Transverse colon (tissue), 4 donors: Measurements from ENCODE around the gene PRKAG3. TPM values are rescaled to one million over a fixed set of nuclear protein-coding genes. Genes with fewer than 3 reads are reported as not detected.
"Not testable (repeated sequence)": the region's sequence is repeated elsewhere in the genome, so short reads cannot be mapped to it uniquely, and the experiment has no call there.

Source experiments
- DNase-seq: peaks from one replicate; pipeline ENCODE4 v3.0.0-alpha.2; 2019
- H3K27ac ChIP-seq, 4 donors: fragments of 200-600 bp; sonication (generic); 2 replicates each; pipeline ENCODE4 v1.5.1; 2016 to 2018; ENCODE audit warnings: inconsistent platforms in 4 of 4
- H3K27me3 ChIP-seq: fragments of 200-600 bp; sonication (generic); 2 replicates; pipeline ENCODE4 v1.5.1; 2017; ENCODE audit warnings: inconsistent platforms
- H3K36me3 ChIP-seq, 4 donors: fragments of 200-600 bp; sonication (generic); 2 replicates each; pipeline ENCODE4 v1.5.1; 2017 to 2019; ENCODE audit warnings: inconsistent platforms in 4 of 4
- H3K4me1 ChIP-seq, 4 donors: fragments of 200-600 bp; sonication (generic); 2 replicates each; pipeline ENCODE4 v1.5.1; 2017 to 2020; ENCODE audit warnings: inconsistent platforms in 4 of 4
- H3K4me3 ChIP-seq, 4 donors: fragments of 200-600 bp; sonication (generic); 1 replicate in 1 of 4; 2 replicates in 3 of 4; pipeline versions ENCODE4 v1.5.1 to v1.6.1; 2017 to 2019; ENCODE audit warnings: inconsistent platforms in 4 of 4
- H3K9me3 ChIP-seq, 2 donors: fragments of 200-600 bp; sonication (generic); 2 replicates each; pipeline ENCODE4 v1.5.1; 2017 to 2019; ENCODE audit warnings: inconsistent platforms in 2 of 2
- CTCF ChIP-seq, 5 experiments: fragments of 200-600 bp in 3 of 5; fragments of 450-650 bp in 2 of 5; sonication (generic) in 3 of 5; IDR thresholded peaks; 1 replicate in 2 of 5; 2 replicates in 3 of 5; pipeline ENCODE4 v1.5.1; 2016 to 2017; ENCODE audit warnings: antibody characterized with exemption in 5 of 5, inconsistent platforms in 3 of 5, mild to moderate bottlenecking in 2 of 5, moderate library complexity in 1 of 5
- EP300 ChIP-seq: sonication (generic); formaldehyde crosslinking; IDR thresholded peaks from one replicate; pipeline ENCODE4 v1.6.1; 2017; ENCODE audit warnings: antibody characterized with exemption, low read depth
- POLR2A ChIP-seq: fragments of 450-650 bp; IDR thresholded peaks from one replicate; pipeline ENCODE4 v1.6.1; 2016; ENCODE audit warnings: antibody characterized with exemption, mild to moderate bottlenecking, moderate library complexity
- POLR2AphosphoS5 ChIP-seq, 3 donors: sonication (generic); formaldehyde crosslinking; IDR thresholded peaks; one replicate each; pipeline ENCODE4 v1.6.1; 2016; ENCODE audit warnings: antibody characterized with exemption in 3 of 3
- WGBS, 2 donors: methylation state at CpG; one replicate each; pipeline ENCODE4 v1.1.5; 2018; ENCODE audit warnings: low coverage in 1 of 2; 5-methylcytosine and 5-hydroxymethylcytosine counted together
- in situ Hi-C, 4 donors: fragments of 200-750 bp; cut with MboI; loops; one replicate each; pipeline versions ENCODE4 v1.15.0 to v1.15.1; 2017; ENCODE audit warnings: low sequenced_read_pairs in 3 of 4, low pct_ligation_motif_present in 1 of 4, low pct_unique_long_range_greater_than_20kb in 1 of 4
- intact Hi-C: fragments of 100-400 bp; cut with DNase I; formaldehyde crosslinking; loops from one replicate; pipeline ENCODE4 v1.15.1; 2023; ENCODE audit warnings: low total_unique reads
- total RNA-seq, 4 donors: library from RNA; depleted of rRNA; stranded (reverse); fragments of >200 nt; gene quantifications; one replicate each; pipeline ENCODE4 v1.1.0, GENCODE V29; 2016

Gene PRKAG3
- total RNA-seq, 4 donors from 2014 or later: not detected

DNA sequence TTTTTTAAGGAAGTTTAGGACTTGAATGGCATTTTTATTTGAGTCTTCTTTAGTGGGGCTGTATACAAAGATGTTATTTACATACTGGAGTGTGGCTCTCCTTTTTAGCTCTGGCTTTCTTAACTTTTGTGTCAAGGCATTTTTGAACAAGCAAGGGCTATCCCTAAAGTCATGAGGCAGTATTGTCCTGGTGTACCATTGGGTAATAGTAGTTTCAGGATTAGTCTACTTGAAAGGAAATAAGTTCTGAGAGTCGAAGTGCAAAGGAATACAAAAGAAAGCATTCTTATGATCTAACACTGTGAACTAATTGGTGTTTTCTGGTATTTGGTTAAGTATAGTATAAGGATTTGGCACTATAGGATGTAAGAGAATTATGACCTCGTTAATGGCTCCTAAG lies 51.6 kb downstream of the PRKAG3 start:
- 74 to 89% methylated on average over 2 of the region's 2 CpGs for WGBS, 2 donors
- Histone ChIP-seq H3K9me3 (peaks cover 0 to 7% of the 10 kb centered on the region in 2 donors), H3K4me3 (no peak overlapping the region), H3K27ac (no peak overlapping the region), H3K36me3 (no peaks in the 10 kb centered on the region), H3K4me1 (peaks cover 10 to 32% (median 18%) of the 10 kb centered on the region in 4 donors), H3K27me3 (no peaks in the 10 kb centered on the region)
- no peak for DNase-seq
- intact Hi-C loops: no loop called here
- in situ Hi-C loops: no loop called here
- TF ChIP-seq POLR2AphosphoS5 (IDR thresholded peaks at IDR 0.05) (no peak), POLR2A (no peak), EP300 (no peak), CTCF (IDR thresholded peaks at IDR 0.05) (no peak)

GRCh38 chr2:218777276-218777990 lies 54.2 kb downstream of the PRKAG3 start:
- no peak for TF ChIP-seq EP300
- no peak for TF ChIP-seq CTCF (IDR thresholded peaks at IDR 0.05)
- no peak for TF ChIP-seq POLR2A
- TF ChIP-seq POLR2AphosphoS5 (IDR thresholded peaks at IDR 0.05): no peak
- Histone ChIP-seq H3K9me3 (peaks cover 0 to 7% of the 10 kb centered on the region in 2 donors), H3K4me1 (peaks cover 3 to 11% (median 8%) of the 10 kb centered on the region in 4 donors), H3K36me3 (no peaks in the 10 kb centered on the region), H3K27me3 (no peaks in the 10 kb centered on the region), H3K4me3 (no peak overlapping the region), H3K27ac (no peak overlapping the region)
- 94% methylated on average over 8 to 9 of the region's 9 CpGs for WGBS, 2 donors
- in situ Hi-C loops (no loop called here), intact Hi-C loops (no loop called here)
- DNase-seq: no peak

DNA sequence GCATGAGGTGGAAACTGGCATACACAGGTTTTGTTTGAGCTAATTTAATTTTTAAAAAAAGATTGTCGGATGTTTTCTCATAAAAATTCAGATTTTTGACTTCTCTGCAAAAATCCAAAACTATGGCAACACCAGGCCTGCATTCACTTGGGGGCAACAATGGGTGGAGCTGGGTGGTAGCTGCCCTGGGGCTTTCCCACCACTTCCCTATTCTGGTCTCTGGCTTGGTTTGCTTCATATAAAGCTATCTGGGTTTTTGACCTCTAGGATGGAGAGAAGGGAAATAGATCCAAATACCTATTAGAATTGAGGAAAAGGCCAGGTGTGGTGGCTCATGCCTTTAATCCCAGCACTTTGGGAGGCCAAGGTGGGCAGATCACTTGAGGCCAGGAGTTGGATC lies 55.1 kb downstream of the PRKAG3 start:
- TF ChIP-seq POLR2A: no peak
- TF ChIP-seq CTCF (IDR thresholded peaks at IDR 0.05): no peak
- no peak for TF ChIP-seq EP300
- no peak for TF ChIP-seq POLR2AphosphoS5 (IDR thresholded peaks at IDR 0.05)
- in situ Hi-C loops (no loop called here), intact Hi-C loops (no loop called here)
- Histone ChIP-seq H3K4me1 (peaks cover 3 to 10% (median 7%) of the 10 kb centered on the region in 4 donors), H3K27me3 (no peaks in the 10 kb centered on the region), H3K4me3 (no peak overlapping the region), H3K27ac (no peak overlapping the region), H3K9me3 (peaks cover 0 to 7% of the 10 kb centered on the region in 2 donors), H3K36me3 (no peaks in the 10 kb centered on the region)
- DNase-seq: no peak
- 93 to 94% methylated on average over 1 of the region's 1 CpG for WGBS, 2 donors

GRCh38 chr2:218773881-218774280 lies 57.7 kb downstream of the PRKAG3 start:
- TF ChIP-seq CTCF (IDR thresholded peaks at IDR 0.05) (no peak), EP300 (no peak), POLR2A (no peak), POLR2AphosphoS5 (IDR thresholded peaks at IDR 0.05) (no peak)
- Histone ChIP-seq H3K4me3 (no peak overlapping the region), H3K36me3 (no peaks in the 10 kb centered on the region), H3K4me1 (no peaks in the 10 kb centered on the region), H3K27ac (no peak overlapping the region), H3K9me3 (peaks cover 0 to 7% of the 10 kb centered on the region in 2 donors), H3K27me3 (no peaks in the 10 kb centered on the region)
- DNase-seq: no peak
- in situ Hi-C loops: no loop called here
- intact Hi-C loops: no loop called here
- 92 to 96% methylated on average over 2 of the region's 2 CpGs for WGBS, 2 donors

DNA sequence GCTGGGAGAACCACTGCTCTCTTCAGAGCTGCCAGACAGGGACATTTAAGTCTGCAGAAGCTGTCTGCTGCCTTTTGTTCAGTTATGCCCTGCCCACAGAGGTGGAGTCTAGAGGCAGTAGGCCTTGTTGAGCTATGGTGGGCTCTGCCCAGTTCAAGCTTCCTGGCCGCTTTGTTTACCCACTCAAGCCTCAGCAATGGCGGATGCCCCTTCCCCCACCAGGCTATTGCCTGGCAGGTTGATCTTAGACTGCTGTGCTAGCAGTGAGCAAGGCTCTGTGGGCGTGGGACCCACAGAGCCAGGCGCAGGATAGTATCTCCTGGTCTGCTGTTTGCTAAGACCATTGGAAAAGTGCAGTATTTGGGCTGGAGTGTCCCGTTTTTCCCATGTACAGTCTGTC lies 58.8 kb downstream of the PRKAG3 start:
- WGBS, 2 donors: 87% methylated on average over 5 of the region's 5 CpGs; no CpG with 5 or more reads in 1 of the 2 donors
- H3K27me3 ChIP-seq, in situ Hi-C loops: not testable (repeated sequence)

More for the DNA sequence above, 58.8 kb downstream of the PRKAG3 start:
- intact Hi-C loops, H3K27ac ChIP-seq, H3K4me1 ChIP-seq, H3K4me3 ChIP-seq, H3K9me3 ChIP-seq, H3K36me3 ChIP-seq, DNase-seq: not testable (repeated sequence)
